ENCODE results near the gene IL1F10.

IL1F10 gene

DNA sequence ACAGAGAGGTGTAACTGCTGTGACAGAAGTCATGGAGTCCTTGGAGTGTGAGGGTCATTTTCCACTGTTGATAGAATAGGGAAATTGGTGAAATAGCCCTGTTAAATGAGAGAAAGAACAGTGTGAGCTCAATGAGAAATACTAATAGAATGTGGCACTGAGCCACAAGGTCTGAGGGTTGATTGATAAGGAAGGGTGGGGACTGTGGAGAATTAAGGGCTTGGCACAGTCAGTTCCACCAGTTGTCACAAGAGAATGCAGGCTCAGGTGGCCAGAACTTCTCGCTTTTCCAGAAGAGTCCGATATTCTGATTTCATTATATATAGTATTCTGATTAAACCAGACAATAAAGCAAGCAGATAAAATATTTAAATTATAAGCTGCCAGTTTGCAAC lies 50.5 kb downstream of the IL1F10 start:
- TF ChIP-seq REST (IDR thresholded peaks at IDR 0.05; ENCODE audit: insufficient read depth in 1 of 2, low read depth in 2 of 2, low read length in 2 of 2) (no peak), TAF1 (IDR thresholded peaks at IDR 0.05; ENCODE audit: borderline replicate concordance, insufficient read depth, low read length) (no peak), FOXP2 (optimal IDR thresholded peaks at IDR 0.05; ENCODE audit: borderline replicate concordance, extremely low read depth, extremely low read length, insufficient read depth) (no peak), POLR2AphosphoS5 (IDR thresholded peaks at IDR 0.05; ENCODE audit: low read depth, low read length) (no peak), SIN3A (IDR thresholded peaks at IDR 0.05; ENCODE audit: borderline replicate concordance, insufficient read depth, low read length) (no peak)

DNA sequence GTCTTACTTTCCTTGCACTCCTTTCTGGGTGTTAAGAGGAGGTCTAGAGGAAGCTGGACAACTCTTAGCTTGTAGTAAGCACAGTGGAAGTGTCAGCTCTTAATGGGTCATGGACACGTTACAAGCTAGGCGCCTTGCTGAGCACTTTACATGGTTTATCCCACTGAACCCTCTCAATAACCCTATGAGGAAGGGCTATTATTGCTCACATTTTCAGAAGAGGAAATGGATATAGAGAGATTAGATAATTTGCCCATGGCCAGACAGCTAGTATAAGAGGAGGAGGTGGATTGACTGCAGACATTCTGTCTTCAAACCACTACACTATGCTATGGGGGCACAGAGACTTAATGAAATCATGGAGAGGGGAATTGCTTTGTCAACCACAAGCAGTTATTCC lies 51.3 kb downstream of the IL1F10 start:
- TF ChIP-seq POLR2AphosphoS5 (IDR thresholded peaks at IDR 0.05; ENCODE audit: low read depth, low read length) (no peak), TAF1 (IDR thresholded peaks at IDR 0.05; ENCODE audit: borderline replicate concordance, insufficient read depth, low read length) (no peak)

DNA sequence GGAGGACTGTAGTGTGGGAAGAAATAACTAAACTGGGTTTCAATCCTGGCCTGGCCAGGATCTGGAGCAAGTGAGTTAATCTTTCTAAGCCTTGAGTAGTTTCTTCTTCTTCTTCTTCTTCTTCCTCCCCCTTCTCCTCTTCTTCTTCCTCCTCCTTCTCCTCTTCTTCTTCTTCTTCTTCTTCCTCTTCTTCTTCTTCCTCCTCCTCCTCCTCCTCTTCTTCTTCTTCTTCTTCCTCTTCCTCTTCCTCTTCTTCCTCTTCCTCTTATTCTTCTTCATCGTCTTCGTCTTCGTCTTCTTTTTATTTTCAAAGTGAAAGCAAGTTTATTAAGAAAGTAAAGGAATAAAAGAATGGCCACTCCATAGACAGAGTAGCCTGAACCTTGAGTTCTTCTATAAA lies 53.1 kb downstream of the IL1F10 start:
- TF ChIP-seq POLR2AphosphoS5 (IDR thresholded peaks at IDR 0.05; ENCODE audit: low read depth, low read length) (no peak), SIN3A (IDR thresholded peaks at IDR 0.05; ENCODE audit: borderline replicate concordance, insufficient read depth, low read length) (no peak), REST (IDR thresholded peaks at IDR 0.05; ENCODE audit: insufficient read depth in 1 of 2, low read depth in 2 of 2, low read length in 2 of 2) (no peak), FOXP2 (optimal IDR thresholded peaks at IDR 0.05; ENCODE audit: borderline replicate concordance, extremely low read depth, extremely low read length, insufficient read depth) (no peak), TAF1 (IDR thresholded peaks at IDR 0.05; ENCODE audit: borderline replicate concordance, insufficient read depth, low read length) (no peak)

- TF ChIP-seq REST (IDR thresholded peaks at IDR 0.05; ENCODE audit: insufficient read depth in 1 of 2, low read depth in 2 of 2, low read length in 2 of 2) (no peak), FOXP2 (optimal IDR thresholded peaks at IDR 0.05; ENCODE audit: borderline replicate concordance, extremely low read depth, extremely low read length, insufficient read depth) (no peak), POLR2AphosphoS5 (IDR thresholded peaks at IDR 0.05; ENCODE audit: low read depth, low read length) (no peak), TAF1 (IDR thresholded peaks at IDR 0.05; ENCODE audit: borderline replicate concordance, insufficient read depth, low read length) (no peak), SIN3A (IDR thresholded peaks at IDR 0.05; ENCODE audit: borderline replicate concordance, insufficient read depth, low read length) (no peak)
Measured at GRCh38 chr2:113122364-113122763, 54.6 kb downstream of the IL1F10 start.

GRCh38 chr2:113123726-113124125 lies 56.0 kb downstream of the IL1F10 start:
- TF ChIP-seq TAF1 (IDR thresholded peaks at IDR 0.05; ENCODE audit: borderline replicate concordance, insufficient read depth, low read length) (no peak), FOXP2 (optimal IDR thresholded peaks at IDR 0.05; ENCODE audit: borderline replicate concordance, extremely low read depth, extremely low read length, insufficient read depth) (no peak), REST (IDR thresholded peaks at IDR 0.05; ENCODE audit: insufficient read depth in 1 of 2, low read depth in 2 of 2, low read length in 2 of 2) (no peak), SIN3A (IDR thresholded peaks at IDR 0.05; ENCODE audit: borderline replicate concordance, insufficient read depth, low read length) (no peak), POLR2AphosphoS5 (IDR thresholded peaks at IDR 0.05; ENCODE audit: low read depth, low read length) (no peak)
